ENCODE measurements around the gene CBR1. TPM values are rescaled to one million over a fixed set of nuclear protein-coding genes. Genes with fewer than 3 reads are reported as not detected.

CBR1 gene
- total RNA-seq, 2 donors from 2014 or later = 33.6 to 55.6 TPM

DNA sequence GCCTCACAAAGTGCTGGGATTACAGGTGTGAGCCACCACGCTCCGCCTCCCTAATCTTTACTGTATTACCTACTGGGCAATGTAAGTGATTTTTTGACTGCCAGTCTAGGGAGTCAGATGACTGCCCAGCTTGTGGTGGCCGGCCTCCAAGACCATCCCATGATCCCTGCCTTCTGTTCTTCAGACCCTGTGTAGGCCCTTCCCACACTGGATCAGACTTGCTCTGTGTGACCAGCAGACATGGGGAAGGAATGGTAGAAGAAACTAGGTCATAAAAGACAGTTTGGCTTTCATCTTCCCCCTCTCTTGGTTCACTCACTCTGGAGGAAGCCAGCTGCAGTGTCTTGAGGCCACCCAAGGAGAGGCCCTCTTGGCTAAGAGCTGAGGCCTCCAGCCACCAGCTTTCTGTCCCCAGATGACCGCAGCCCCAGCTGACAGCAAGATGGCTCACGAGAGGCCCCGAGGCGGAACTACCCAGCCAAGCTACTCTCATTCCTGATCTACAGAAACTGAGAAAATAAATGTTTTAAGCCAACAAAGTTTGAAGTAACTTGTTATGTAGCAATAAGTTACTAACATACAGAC, 50.6 kb downstream of the CBR1 start:
- H3K27ac Mint-ChIP-seq = no peak overlapping the region
- H3K9me3 Mint-ChIP-seq = no peaks in the 10 kb centered on the region
- no peaks in the 10 kb centered on the region for H3K36me3 Mint-ChIP-seq
- no peak for DNase-seq (ENCODE audit: low spot score in 2 of 2)
- no peak for ATAC-seq

Other genes with a start within 250 kb of the CBR1 start
- 10 to 100 TPM; 16.7 to 21.5 TPM for gene SETD4, start 9.5 kb upstream of the CBR1 start, total RNA-seq
- gene CBR3, start 65.1 kb downstream of the CBR1 start, total RNA-seq = 10 to 100 TPM in 1 of 2 donors, 1 to 10 TPM in 1; 9.6 to 23.2 TPM
- 10 to 100 TPM; 12.1 to 12.9 TPM for gene DOP1B, start 86.8 kb downstream of the CBR1 start, total RNA-seq

All from activated naive CD4-positive, alpha-beta T cell treated with anti-CD3 and anti-CD28 coated beads, Interleukin-2, amount 50 U/mL, for 72 hours (primary cell).